ENCODE data around the gene NANOG.

Gene NANOG

GRCh38 chr12:7756993-7757392 lies 32.2 kb upstream of the NANOG start:
- Histone ChIP-seq H3K36me3 (ENCODE audit: insufficient read depth, low read length) (no peaks in the 10 kb centered on the region), H2AFZ (ENCODE audit: low read length) (no peak overlapping the region), H3K27me3 (ENCODE audit: insufficient read depth, low read length, poor library complexity, severe bottlenecking) (no peaks in the 10 kb centered on the region), H3K4me3 (ENCODE audit: low read length, poor library complexity, severe bottlenecking) (no peak overlapping the region), H3F3A (ENCODE audit: low read depth) (no peaks in the 10 kb centered on the region), H3K79me2 (ENCODE audit: insufficient read depth, low read length) (no peaks in the 10 kb centered on the region), H3K4me2 (ENCODE audit: low read depth, low read length, poor library complexity, severe bottlenecking) (no peak overlapping the region), H3K9me3 (ENCODE audit: insufficient read depth, low read depth, low read length) (no peaks in the 10 kb centered on the region), H3K4me1 (ENCODE audit: insufficient read depth, low read length, poor library complexity, severe bottlenecking) (peaks cover 6% of the 10 kb centered on the region), H4K20me1 (ENCODE audit: insufficient read depth, low read length, poor library complexity, severe bottlenecking) (no peaks in the 10 kb centered on the region), H3K9ac (ENCODE audit: low read depth, low read length, poor library complexity, severe bottlenecking) (no peak overlapping the region), H3K9me2 (replicated peaks; ENCODE audit: low read depth, low read length) (no peaks in the 10 kb centered on the region)
- TF ChIP-seq EZH2phosphoT487 (IDR thresholded peaks at IDR 0.05; ENCODE audit: borderline replicate concordance), result no peak
- TF ChIP-seq CTCF (conservative IDR thresholded peaks at IDR 0.05; ENCODE audit: low read length), result no peak

GRCh38 chr12:7758766-7759140 lies 30.4 kb upstream of the NANOG start:
- Histone ChIP-seq H3F3A (ENCODE audit: low read depth) (no peaks in the 10 kb centered on the region), H3K9me3 (ENCODE audit: insufficient read depth, low read depth, low read length) (no peaks in the 10 kb centered on the region), H3K27me3 (ENCODE audit: insufficient read depth, low read length, poor library complexity, severe bottlenecking) (no peaks in the 10 kb centered on the region), H3K9ac (ENCODE audit: low read depth, low read length, poor library complexity, severe bottlenecking) (no peak overlapping the region), H3K9me2 (replicated peaks; ENCODE audit: low read depth, low read length) (no peaks in the 10 kb centered on the region), H3K79me2 (ENCODE audit: insufficient read depth, low read length) (no peaks in the 10 kb centered on the region), H4K20me1 (ENCODE audit: insufficient read depth, low read length, poor library complexity, severe bottlenecking) (no peaks in the 10 kb centered on the region), H3K4me1 (ENCODE audit: insufficient read depth, low read length, poor library complexity, severe bottlenecking) (no peaks in the 10 kb centered on the region), H2AFZ (ENCODE audit: low read length) (no peak overlapping the region), H3K4me2 (ENCODE audit: low read depth, low read length, poor library complexity, severe bottlenecking) (no peak overlapping the region), H3K4me3 (ENCODE audit: low read length, poor library complexity, severe bottlenecking) (no peak overlapping the region), H3K36me3 (ENCODE audit: insufficient read depth, low read length) (no peaks in the 10 kb centered on the region)
- TF ChIP-seq EZH2phosphoT487 (IDR thresholded peaks at IDR 0.05; ENCODE audit: borderline replicate concordance), result no peak

GRCh38 chr12:7769999-7770398 lies 19.2 kb upstream of the NANOG start:
- Histone ChIP-seq H3F3A (ENCODE audit: low read depth) (no peaks in the 10 kb centered on the region), H3K27me3 (ENCODE audit: insufficient read depth, low read length, poor library complexity, severe bottlenecking) (no peaks in the 10 kb centered on the region), H3K79me2 (ENCODE audit: insufficient read depth, low read length) (no peaks in the 10 kb centered on the region), H3K9me2 (replicated peaks; ENCODE audit: low read depth, low read length) (no peaks in the 10 kb centered on the region), H3K9me3 (ENCODE audit: insufficient read depth, low read depth, low read length) (no peaks in the 10 kb centered on the region), H3K9ac (ENCODE audit: low read depth, low read length, poor library complexity, severe bottlenecking) (no peak overlapping the region), H3K4me1 (ENCODE audit: insufficient read depth, low read length, poor library complexity, severe bottlenecking) (no peaks in the 10 kb centered on the region), H2AFZ (ENCODE audit: low read length) (no peak overlapping the region), H3K4me3 (ENCODE audit: low read length, poor library complexity, severe bottlenecking) (no peak overlapping the region), H4K20me1 (ENCODE audit: insufficient read depth, low read length, poor library complexity, severe bottlenecking) (no peaks in the 10 kb centered on the region), H3K36me3 (ENCODE audit: insufficient read depth, low read length) (no peaks in the 10 kb centered on the region), H3K4me2 (ENCODE audit: low read depth, low read length, poor library complexity, severe bottlenecking) (no peak overlapping the region)
- no peak for TF ChIP-seq CTCF (conservative IDR thresholded peaks at IDR 0.05; ENCODE audit: low read length)
- no peak for TF ChIP-seq EZH2phosphoT487 (IDR thresholded peaks at IDR 0.05; ENCODE audit: borderline replicate concordance)

GRCh38 chr12:7781274-7781673 lies 7.9 kb upstream of the NANOG start:
- no peak overlapping the region for H3K4me2 ChIP-seq (ENCODE audit: low read depth, low read length, poor library complexity, severe bottlenecking)
- H4K20me1 ChIP-seq (ENCODE audit: insufficient read depth, low read length, poor library complexity, severe bottlenecking), result no peaks in the 10 kb centered on the region
- no peaks in the 10 kb centered on the region for H3F3A ChIP-seq (ENCODE audit: low read depth)
- H2AFZ ChIP-seq (ENCODE audit: low read length), result no peak overlapping the region
- H3K9me3 ChIP-seq (ENCODE audit: insufficient read depth, low read depth, low read length), result no peaks in the 10 kb centered on the region
- no peaks in the 10 kb centered on the region for H3K9me2 ChIP-seq (replicated peaks; ENCODE audit: low read depth, low read length)
- H3K79me2 ChIP-seq (ENCODE audit: insufficient read depth, low read length), result no peaks in the 10 kb centered on the region
- H3K9ac ChIP-seq (ENCODE audit: low read depth, low read length, poor library complexity, severe bottlenecking), result no peak overlapping the region
- no peaks in the 10 kb centered on the region for H3K36me3 ChIP-seq (ENCODE audit: insufficient read depth, low read length)
- TF ChIP-seq CTCF (conservative IDR thresholded peaks at IDR 0.05; ENCODE audit: low read length) (no peak), EZH2phosphoT487 (IDR thresholded peaks at IDR 0.05; ENCODE audit: borderline replicate concordance) (no peak)
- no peaks in the 10 kb centered on the region for H3K4me1 ChIP-seq (ENCODE audit: insufficient read depth, low read length, poor library complexity, severe bottlenecking)
- no peak overlapping the region for H3K4me3 ChIP-seq (ENCODE audit: low read length, poor library complexity, severe bottlenecking)
- no peaks in the 10 kb centered on the region for H3K27me3 ChIP-seq (ENCODE audit: insufficient read depth, low read length, poor library complexity, severe bottlenecking)

Data from Loucy (cell line).